Lung (tissue), 12 donors: ENCODE measurements around the gene HMGN4. TPM values are rescaled to one million over a fixed set of nuclear protein-coding genes. Genes with fewer than 3 reads are reported as not detected.
A peak's percentile ranks its signal among the peaks of the same experiment; 100 is the strongest.

Experiments
- ATAC-seq: fragments of 200-7000 bp; cut with Tn5 transposase; one replicate; pipeline ENCODE4 v1.9.1; 2020; ENCODE audit warnings: moderate number of reproducible peaks; ENCODE audit not compliant: insufficient read depth, low FRiP score
- DNase-seq, 3 donors: peaks; one replicate each; pipeline ENCODE4 v3.0.0-alpha.2; 2013 to 2017
- H3K27ac ChIP-seq, 2 donors: one replicate each; pipeline ENCODE4 v1.5.1; 2013; ENCODE audit warnings: mild to moderate bottlenecking in 2 of 2, moderate library complexity in 2 of 2, control low read depth in 1 of 2, inconsistent platforms in 1 of 2, low read depth in 1 of 2, low read length in 1 of 2
- H3K27me3 ChIP-seq, 3 donors: one replicate each; pipeline ENCODE4 v1.5.1; 2013; ENCODE audit warnings: low read length in 2 of 3; ENCODE audit not compliant: control insufficient read depth in 3 of 3, insufficient read depth in 3 of 3
- H3K36me3 ChIP-seq, 4 donors: one replicate each; pipeline ENCODE4 v1.5.1; 2013; ENCODE audit warnings: low read length in 4 of 4, mild to moderate bottlenecking in 1 of 4, moderate library complexity in 1 of 4; ENCODE audit not compliant: control insufficient read depth in 4 of 4, insufficient read depth in 4 of 4
- H3K4me1 ChIP-seq, 5 donors: one replicate each; pipeline ENCODE4 v1.5.1; 2013; ENCODE audit warnings: low read length in 5 of 5, mild to moderate bottlenecking in 2 of 5, moderate library complexity in 1 of 5; ENCODE audit not compliant: control insufficient read depth in 5 of 5, insufficient read depth in 5 of 5
- H3K4me3 ChIP-seq: one replicate; pipeline ENCODE4 v1.5.1; 2013; ENCODE audit warnings: mild to moderate bottlenecking, control low read depth, moderate library complexity
- H3K9ac ChIP-seq, 2 donors: one replicate each; pipeline ENCODE4 v1.5.1; 2013; ENCODE audit warnings: low read length in 2 of 2, control low read depth in 1 of 2; ENCODE audit not compliant: insufficient read depth in 1 of 2
- H3K9me3 ChIP-seq, 4 donors: one replicate each; pipeline ENCODE4 v1.5.1; 2013; ENCODE audit warnings: low read length in 3 of 4, mild to moderate bottlenecking in 1 of 4, moderate library complexity in 1 of 4; ENCODE audit not compliant: control insufficient read depth in 4 of 4, insufficient read depth in 3 of 4
- whole genome bisulfite sequencing, 2 donors: extraction: QIAGEN DNeasy Blood & Tissue Kit; methylation state at CpG; one replicate each; pipeline ENCODE4 v1.1.7; 2013; 5-methylcytosine and 5-hydroxymethylcytosine counted together
- polyA plus RNA-seq, 2 donors: library from polyadenylated mRNA; stranded (reverse); fragments of 200-250 nt; gene quantifications; one replicate each; pipeline ENCODE4 v1.2.1, GENCODE V29; 2013
- total RNA-seq, 2 donors: library from RNA; depleted of rRNA in 1 of 2; stranded (reverse); fragments of >200 nt in 1 of 2; gene quantifications; one replicate each; pipeline ENCODE4 v1.2.1, GENCODE V29; 2014 to 2021
- TF ChIP-seq, protein P1 (sequence below): IDR thresholded peaks from 2 replicates; pipeline ENCODE4 v1.5.1; 2012; ENCODE audit warnings: mild to moderate bottlenecking; ENCODE audit errors: control extremely low read depth, extremely low read depth
- donor health status: control.
- donor health status: control.
- donor health status: Bipolar disorder and iron deficiency.
- donor health status: healthy.
- donor health status: DM: yes; HTN: yes; CAD: no.

HMGN4 gene
- total and polyA plus RNA-seq, 4 donors = 16.1 to 73.3 (median 54.2) TPM

DNA sequence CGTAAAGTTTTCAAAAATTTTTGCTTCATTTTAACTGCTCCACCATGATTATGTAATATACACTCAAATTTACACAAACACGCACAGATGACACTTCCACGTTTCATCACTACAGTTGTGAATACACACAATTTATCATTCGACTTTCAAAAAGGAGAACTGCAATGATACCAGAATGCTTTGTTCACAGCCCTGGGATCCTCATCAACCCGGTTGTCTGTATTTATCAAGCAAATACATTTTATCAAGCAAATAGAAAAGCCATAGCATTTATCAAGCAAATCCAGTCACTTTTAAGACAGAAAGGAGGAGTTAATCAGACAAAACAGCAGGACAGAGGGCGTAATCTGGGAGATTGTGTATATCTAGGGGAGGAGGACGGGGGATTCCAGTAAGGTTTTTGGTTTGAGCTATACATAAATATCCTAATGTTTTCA, 38.3 kb downstream of the HMGN4 start:
- no peak overlapping the region for H3K27ac ChIP-seq
- peaks cover 0 to 44% (median 38%) of the 10 kb centered on the region in 3 donors for H3K27me3 ChIP-seq
- TF ChIP-seq, protein P1, sequence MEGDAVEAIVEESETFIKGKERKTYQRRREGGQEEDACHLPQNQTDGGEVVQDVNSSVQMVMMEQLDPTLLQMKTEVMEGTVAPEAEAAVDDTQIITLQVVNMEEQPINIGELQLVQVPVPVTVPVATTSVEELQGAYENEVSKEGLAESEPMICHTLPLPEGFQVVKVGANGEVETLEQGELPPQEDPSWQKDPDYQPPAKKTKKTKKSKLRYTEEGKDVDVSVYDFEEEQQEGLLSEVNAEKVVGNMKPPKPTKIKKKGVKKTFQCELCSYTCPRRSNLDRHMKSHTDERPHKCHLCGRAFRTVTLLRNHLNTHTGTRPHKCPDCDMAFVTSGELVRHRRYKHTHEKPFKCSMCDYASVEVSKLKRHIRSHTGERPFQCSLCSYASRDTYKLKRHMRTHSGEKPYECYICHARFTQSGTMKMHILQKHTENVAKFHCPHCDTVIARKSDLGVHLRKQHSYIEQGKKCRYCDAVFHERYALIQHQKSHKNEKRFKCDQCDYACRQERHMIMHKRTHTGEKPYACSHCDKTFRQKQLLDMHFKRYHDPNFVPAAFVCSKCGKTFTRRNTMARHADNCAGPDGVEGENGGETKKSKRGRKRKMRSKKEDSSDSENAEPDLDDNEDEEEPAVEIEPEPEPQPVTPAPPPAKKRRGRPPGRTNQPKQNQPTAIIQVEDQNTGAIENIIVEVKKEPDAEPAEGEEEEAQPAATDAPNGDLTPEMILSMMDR = no peak
- H3K36me3 ChIP-seq = no peaks in the 10 kb centered on the region
- peaks cover 0 to 3% (median 0%) of the 10 kb centered on the region in 5 donors for H3K4me1 ChIP-seq
- WGBS, 2 donors = 24 to 38% methylated on average over 7 of the region's 7 CpGs
- peaks cover 0 to 6% (median 0%) of the 10 kb centered on the region in 4 donors for H3K9me3 ChIP-seq
- DNase-seq = peak in 1 of 3 donors; percentile 25
- ATAC-seq = no peak
- no peak overlapping the region for H3K4me3 ChIP-seq
- H3K9ac ChIP-seq = no peak overlapping the region

GRCh38 chr6:26576929-26577719, 39.0 kb downstream of the HMGN4 start:
- DNase-seq (peak; percentile 45 to 61 (median 47)), ATAC-seq (peak; percentile 8)
- Histone ChIP-seq H3K4me1 (peaks cover 0 to 3% (median 0%) of the 10 kb centered on the region in 5 donors), H3K27ac (no peak overlapping the region), H3K9me3 (peaks cover 0 to 6% (median 0%) of the 10 kb centered on the region in 4 donors), H3K27me3 (peaks cover 0 to 51% (median 42%) of the 10 kb centered on the region in 3 donors), H3K4me3 (no peak overlapping the region), H3K9ac (peak overlapping the region in 1 of 2 donors; percentile 38), H3K36me3 (no peaks in the 10 kb centered on the region)
- 3 to 4% methylated on average over 31 of the region's 31 CpGs for WGBS, 2 donors
- TF ChIP-seq, protein P1 = no peak

DNA sequence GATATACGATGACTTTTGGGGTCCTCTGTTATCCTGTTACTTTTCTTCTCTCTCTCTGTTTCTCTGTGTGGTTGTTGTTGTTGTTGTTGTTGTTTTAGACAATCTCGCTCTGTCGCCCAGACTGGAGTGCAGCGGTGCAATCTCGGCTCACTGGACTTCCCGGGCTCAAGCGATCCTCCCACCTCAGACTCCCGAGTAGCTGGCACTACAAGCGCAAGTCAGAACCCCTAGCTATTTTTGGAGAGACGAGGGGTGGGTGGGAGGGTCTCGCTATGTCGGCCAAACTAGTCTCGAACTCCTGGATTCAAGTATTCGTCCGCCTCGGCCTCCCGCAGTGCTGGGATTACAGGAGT, 39.5 kb downstream of the HMGN4 start:
- Histone ChIP-seq H3K4me1 (peaks cover 0 to 3% (median 0%) of the 10 kb centered on the region in 5 donors), H3K36me3 (no peaks in the 10 kb centered on the region), H3K27me3 (peaks cover 0 to 52% (median 44%) of the 10 kb centered on the region in 3 donors), H3K9me3 (peaks cover 0 to 6% (median 0%) of the 10 kb centered on the region in 4 donors), H3K9ac (peak overlapping the region in 1 of 2 donors; percentile 38), H3K4me3 (no peak overlapping the region), H3K27ac (no peak overlapping the region)
- 17 to 23% methylated on average over 16 to 17 of the region's 17 CpGs for WGBS, 2 donors
- no peak for DNase-seq
- ATAC-seq = no peak
- TF ChIP-seq, protein P1 = no peak
